A673 (cell line): ENCODE results near the gene SERF2.

Experiments
- EZH2 ChIP-seq: fragments of 200-600 bp; sonication (generic); IDR thresholded peaks from 2 replicates; pipeline ENCODE4 v1.6.1; 2017; ENCODE audit warnings: borderline replicate concordance, low read depth, mild to moderate bottlenecking, mixed read lengths, antibody characterized with exemption, low read length; ENCODE audit not compliant: poor library complexity, severe bottlenecking
- TF ChIP-seq, protein P1 (sequence below): fragments of 300-800, 200-600 bp; sonication (generic); conservative IDR thresholded peaks from 2 replicates; pipeline ENCODE4 v1.5.1; 2017; ENCODE audit warnings: low read depth, mild to moderate bottlenecking, antibody characterized with exemption, low read length, moderate library complexity, mixed read lengths

DNA sequence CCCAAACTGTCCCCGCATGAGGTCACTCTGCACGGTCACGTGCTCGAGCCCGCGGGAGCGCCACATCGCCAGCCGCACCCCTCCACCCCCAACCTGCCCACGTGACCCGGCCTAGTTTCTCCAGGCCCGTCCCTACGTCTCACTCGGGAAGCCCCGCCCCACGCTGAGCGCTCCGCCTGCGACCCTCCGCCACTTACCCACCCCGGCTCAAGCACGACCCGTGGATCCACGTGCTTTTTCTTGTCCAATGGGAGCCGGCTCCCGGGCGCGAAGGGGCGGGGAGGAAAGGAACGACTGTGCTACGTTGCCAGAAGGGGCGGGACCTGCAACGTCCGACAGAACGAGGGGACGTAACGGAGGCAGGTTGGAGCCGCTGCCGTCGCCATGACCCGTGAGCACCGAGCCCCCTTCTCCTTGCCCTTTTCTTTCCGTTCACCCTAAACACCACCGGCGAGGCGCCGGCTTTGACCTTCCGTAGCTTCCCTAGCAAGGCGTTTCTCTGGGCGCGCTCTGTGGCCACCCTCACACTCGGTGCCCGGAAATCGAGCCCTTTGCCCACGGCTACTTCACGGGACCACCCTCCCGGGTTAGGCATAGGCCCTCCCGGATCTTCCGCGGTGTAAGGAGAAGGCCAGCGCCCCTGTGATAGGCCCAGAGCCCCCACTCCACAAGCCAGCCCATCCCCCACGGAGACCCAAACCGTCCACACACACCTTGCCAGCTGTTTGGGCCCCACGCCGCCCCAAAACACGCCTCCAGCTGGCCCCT, at the start of gene SERF2:
- TF ChIP-seq, protein P1, sequence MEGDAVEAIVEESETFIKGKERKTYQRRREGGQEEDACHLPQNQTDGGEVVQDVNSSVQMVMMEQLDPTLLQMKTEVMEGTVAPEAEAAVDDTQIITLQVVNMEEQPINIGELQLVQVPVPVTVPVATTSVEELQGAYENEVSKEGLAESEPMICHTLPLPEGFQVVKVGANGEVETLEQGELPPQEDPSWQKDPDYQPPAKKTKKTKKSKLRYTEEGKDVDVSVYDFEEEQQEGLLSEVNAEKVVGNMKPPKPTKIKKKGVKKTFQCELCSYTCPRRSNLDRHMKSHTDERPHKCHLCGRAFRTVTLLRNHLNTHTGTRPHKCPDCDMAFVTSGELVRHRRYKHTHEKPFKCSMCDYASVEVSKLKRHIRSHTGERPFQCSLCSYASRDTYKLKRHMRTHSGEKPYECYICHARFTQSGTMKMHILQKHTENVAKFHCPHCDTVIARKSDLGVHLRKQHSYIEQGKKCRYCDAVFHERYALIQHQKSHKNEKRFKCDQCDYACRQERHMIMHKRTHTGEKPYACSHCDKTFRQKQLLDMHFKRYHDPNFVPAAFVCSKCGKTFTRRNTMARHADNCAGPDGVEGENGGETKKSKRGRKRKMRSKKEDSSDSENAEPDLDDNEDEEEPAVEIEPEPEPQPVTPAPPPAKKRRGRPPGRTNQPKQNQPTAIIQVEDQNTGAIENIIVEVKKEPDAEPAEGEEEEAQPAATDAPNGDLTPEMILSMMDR: no peak
- TF ChIP-seq EZH2: no peak
